HepG2 (cell line): Measurements from ENCODE around the gene CEP131. TPM values are rescaled to one million over a fixed set of nuclear protein-coding genes. Genes with fewer than 3 reads are reported as not detected.

Source experiments
- CBX5 ChIP-seq: sonication (generic); formaldehyde crosslinking; IDR thresholded peaks from 2 replicates; pipeline ENCODE4 v1.4.0; 2020; ENCODE audit warnings: missing genetic modification reagents, borderline replicate concordance
- FOXK1 ChIP-seq: sonication (generic); formaldehyde crosslinking; IDR thresholded peaks from 2 replicates; pipeline ENCODE4 v1.4.0; 2020; ENCODE audit warnings: low read depth, missing genetic modification reagents, borderline replicate concordance
- HNRNPH1 ChIP-seq: fragments of 200-400 bp; formaldehyde crosslinking; optimal IDR thresholded peaks from 2 replicates; pipeline ENCODE3; 2017; ENCODE audit warnings: mild to moderate bottlenecking, low read depth, low read length
- MIER2 ChIP-seq: IDR thresholded peaks from 2 replicates; pipeline ENCODE4 v1.6.1; 2016; ENCODE audit warnings: missing biosample characterization, missing genetic modification reagents
- MLLT10 ChIP-seq: sonication (generic); formaldehyde crosslinking; IDR thresholded peaks from 2 replicates; pipeline ENCODE4 v1.4.0; 2020; ENCODE audit warnings: missing genetic modification reagents
- PRDM10 ChIP-seq: sonication (generic); formaldehyde crosslinking; IDR thresholded peaks from 2 replicates; pipeline ENCODE4 v1.4.0; 2020; ENCODE audit warnings: low read depth, missing genetic modification reagents
- RFX1 ChIP-seq: fragments of 450-650 bp; IDR thresholded peaks from 2 replicates; pipeline ENCODE4 v1.6.1; 2017
- RFX5 ChIP-seq: IDR thresholded peaks from 2 replicates; pipeline ENCODE4 v1.6.1; 2011; ENCODE audit warnings: low read depth, low read length, improper control_type of control experiment
- SP140L ChIP-seq: sonication (generic); formaldehyde crosslinking; IDR thresholded peaks from 2 replicates; pipeline ENCODE4 v1.4.0; 2020; ENCODE audit warnings: missing genetic modification reagents, borderline replicate concordance
- TAF1 ChIP-seq: sonication (generic); formaldehyde crosslinking; IDR thresholded peaks from 2 replicates; pipeline ENCODE4 v1.4.0; 2020; ENCODE audit warnings: missing genetic modification reagents
- THYN1 ChIP-seq: sonication (generic); formaldehyde crosslinking; IDR thresholded peaks from 2 replicates; pipeline ENCODE4 v1.8.1; 2023; ENCODE audit warnings: low read depth, mild to moderate bottlenecking, moderate library complexity, missing genetic modification reagents, borderline replicate concordance
- TOE1 ChIP-seq: sonication (generic); formaldehyde crosslinking; IDR thresholded peaks from 2 replicates; pipeline ENCODE4 v1.4.0; 2020; ENCODE audit warnings: mild to moderate bottlenecking, missing genetic modification reagents
- U2AF2 ChIP-seq: fragments of 200-400 bp; formaldehyde crosslinking; IDR thresholded peaks from 2 replicates; pipeline ENCODE4 v1.6.1; 2017; ENCODE audit warnings: low read depth, mild to moderate bottlenecking, low read length
- ZFP90 ChIP-seq: sonication (generic); formaldehyde crosslinking; IDR thresholded peaks from 2 replicates; pipeline ENCODE4 v1.8.0; 2022; ENCODE audit warnings: missing genetic modification reagents, mild to moderate bottlenecking, inconsistent platforms, borderline replicate concordance
- ZNF317 ChIP-seq: sonication (generic); formaldehyde crosslinking; IDR thresholded peaks from 2 replicates; pipeline ENCODE4 v1.5.0; 2020; ENCODE audit warnings: mild to moderate bottlenecking, missing genetic modification reagents
- ZNF337 ChIP-seq: sonication (generic); formaldehyde crosslinking; IDR thresholded peaks from 2 replicates; pipeline ENCODE4 v1.5.1; 2020; ENCODE audit warnings: missing genetic modification reagents, low read depth, mild to moderate bottlenecking, borderline replicate concordance
- ZNF350 ChIP-seq: sonication (generic); formaldehyde crosslinking; IDR thresholded peaks from 2 replicates; pipeline ENCODE4 v1.4.0; 2020; ENCODE audit warnings: mild to moderate bottlenecking, low read depth, missing genetic modification reagents, borderline replicate concordance
- ZNF362 ChIP-seq: sonication (generic); formaldehyde crosslinking; IDR thresholded peaks from 2 replicates; pipeline ENCODE4 v1.4.0; 2020; ENCODE audit warnings: missing genetic modification reagents, mild to moderate bottlenecking, borderline replicate concordance
- ZNF616 ChIP-seq: sonication (generic); formaldehyde crosslinking; IDR thresholded peaks from 2 replicates; pipeline ENCODE4 v1.5.0; 2020; ENCODE audit warnings: low read depth, mild to moderate bottlenecking, missing genetic modification reagents
- ZNF704 ChIP-seq: sonication (generic); formaldehyde crosslinking; IDR thresholded peaks from 2 replicates; pipeline ENCODE4 v1.8.1; 2023; ENCODE audit warnings: mild to moderate bottlenecking, inconsistent platforms, moderate library complexity, missing genetic modification reagents, borderline replicate concordance
- ZNF773 ChIP-seq: sonication (generic); formaldehyde crosslinking; IDR thresholded peaks from 2 replicates; pipeline ENCODE4 v1.4.0; 2020; ENCODE audit warnings: missing genetic modification reagents, borderline replicate concordance
- ZNF788 ChIP-seq: sonication (generic); formaldehyde crosslinking; IDR thresholded peaks from 2 replicates; pipeline ENCODE4 v1.5.0; 2020; ENCODE audit warnings: mild to moderate bottlenecking, missing genetic modification reagents, borderline replicate concordance
- ZSCAN5A ChIP-seq: sonication (generic); formaldehyde crosslinking; IDR thresholded peaks from 2 replicates; pipeline ENCODE4 v1.8.0; 2022; ENCODE audit warnings: mild to moderate bottlenecking, missing genetic modification reagents, borderline replicate concordance
- polyA plus RNA-seq, 8 experiments: library from polyadenylated mRNA; depleted of rRNA in 3 of 8; stranded (reverse) in 7 of 8; unstranded in 1 of 8; fragments of >200 nt; fragmentation: Illumina TruSeq in 4 of 8; extraction: Trizol in 4 of 8; gene quantifications; 2 replicates each; pipeline versions ENCODE4 v1.2.1 to v1.2.3, GENCODE V29; 2011 to 2016; ENCODE audit warnings: low read depth in 4 of 8, missing spikeins in 1 of 8, mixed read lengths in 1 of 8; ENCODE audit not compliant: insufficient read depth in 1 of 8
- total RNA-seq, 5 experiments: library from RNA; depleted of rRNA; stranded (reverse); fragments of >200 nt; fragmentation: Illumina TruSeq; extraction: Trizol; gene quantifications; 2 replicates each; pipeline ENCODE4 v1.2.3, GENCODE V29; 2016; ENCODE audit warnings: low read depth in 1 of 5

CEP131 gene
- total and polyA plus RNA-seq, 2 of the 13 experiments (the other 11 are each of a cell fraction or from before 2014, with no cell fraction given): 5.0 to 16.8 TPM

- TF ChIP-seq ZSCAN5A (CRISPR knock-in tag): no peak
- no peak for TF ChIP-seq PRDM10 (CRISPR knock-in tag)
- no peak for TF ChIP-seq ZNF362 (CRISPR knock-in tag)
- TF ChIP-seq TAF1 (CRISPR knock-in tag): no peak
- no peak for TF ChIP-seq RFX1
- 0 out of 2 replicates have a peak, but pooled peaks have one; percentile 42 for TF ChIP-seq ZNF616 (CRISPR knock-in tag)
- no peak for TF ChIP-seq U2AF2
- TF ChIP-seq ZNF788 (CRISPR knock-in tag): peak; percentile 17; the same call in 1 of the 2 replicates
- TF ChIP-seq ZFP90 (CRISPR knock-in tag): no peak; the same call in 1 of the 2 replicates
- no peak for TF ChIP-seq FOXK1
- no peak for TF ChIP-seq ZNF350 (CRISPR knock-in tag)
- TF ChIP-seq ZNF337 (CRISPR knock-in tag): no peak
- no peak for TF ChIP-seq RFX5
- no peak for TF ChIP-seq ZNF773 (CRISPR knock-in tag)
- no peak; the same call in 1 of the 2 replicates for TF ChIP-seq ZNF704 (CRISPR knock-in tag)
- no peak for TF ChIP-seq MIER2 (CRISPR knock-in tag)
- TF ChIP-seq SP140L (CRISPR knock-in tag): no peak
- TF ChIP-seq CBX5: no peak
- no peak for TF ChIP-seq HNRNPH1
- TF ChIP-seq MLLT10: no peak
- no peak for TF ChIP-seq THYN1 (CRISPR knock-in tag)
- no peak for TF ChIP-seq ZNF317 (CRISPR knock-in tag)
- TF ChIP-seq TOE1 (CRISPR knock-in tag): no peak
Observed at GRCh38 chr17:81245024-81245664, 22.4 kb upstream of the CEP131 start (continued).
